SK-N-MC (cell line): ENCODE results near the gene MISP.

Experiments
- EZH2 ChIP-seq: fragments of 200-600 bp; sonication (generic); IDR thresholded peaks from one replicate; pipeline ENCODE4 v1.6.1; 2017; ENCODE audit warnings: antibody characterized with exemption
- POLR2AphosphoS5 ChIP-seq: IDR thresholded peaks from 2 replicates; pipeline ENCODE4 v1.6.1; 2012; ENCODE audit warnings: mild to moderate bottlenecking, low read depth, low read length, borderline replicate concordance

DNA sequence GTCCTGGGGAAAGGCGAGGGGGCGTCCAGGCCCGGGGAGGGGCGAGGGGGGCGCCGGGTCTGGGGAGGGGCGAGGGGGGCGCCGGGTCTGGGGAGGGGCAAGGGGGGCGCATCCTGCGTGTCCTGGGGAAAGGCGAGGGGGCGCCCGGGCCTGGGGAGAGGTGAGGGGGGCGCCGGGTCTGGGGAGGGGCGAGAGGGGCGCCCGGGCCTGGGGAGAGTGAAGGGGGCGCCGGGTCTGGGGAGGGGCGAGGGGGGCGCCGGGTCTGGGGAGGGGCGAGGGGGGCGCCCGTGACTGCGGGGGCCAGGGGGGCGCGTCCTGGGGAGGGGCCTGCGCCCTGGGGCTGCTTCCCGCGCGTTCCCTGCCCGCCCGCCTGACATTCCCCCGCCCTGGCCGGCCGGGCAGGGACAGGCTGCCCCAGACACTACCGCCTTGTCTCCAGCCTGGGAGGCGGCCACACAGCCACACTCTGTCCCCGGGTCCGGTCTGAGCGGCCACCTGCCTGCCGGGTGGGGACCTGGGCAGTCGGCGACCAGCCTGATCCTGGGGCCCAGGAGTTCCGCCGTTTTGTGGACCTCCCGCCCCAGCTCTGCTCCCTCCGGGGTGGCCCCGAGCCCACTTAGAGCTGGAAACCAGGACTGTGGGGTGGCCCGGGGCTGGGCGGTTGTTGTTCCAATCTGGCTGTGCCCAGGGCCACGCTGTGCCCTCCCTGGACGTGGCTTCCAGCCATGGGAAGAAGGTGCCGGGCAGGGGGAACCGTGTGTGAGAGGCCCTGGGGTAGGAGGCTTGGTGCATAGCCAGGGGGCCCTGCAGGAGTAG lies 30.4 kb upstream of the MISP start:
- TF ChIP-seq POLR2AphosphoS5 (no peak), EZH2 (no peak)
